C4-2B (cell line): ENCODE results near the gene GGN.

Experiments used
- ZFX ChIP-seq: fragments of 450-650 bp; IDR thresholded peaks from 2 replicates; pipeline ENCODE4 v1.6.1; 2017
- TF ChIP-seq, protein P1 (sequence below): fragments of 450-650 bp; conservative IDR thresholded peaks from 2 replicates; pipeline ENCODE4 v1.5.1; 2017; ENCODE audit warnings: mild to moderate bottlenecking

GRCh38 chr19:38425222-38425809 is 37.5 kb upstream of the GGN start:
- TF ChIP-seq, protein P1, sequence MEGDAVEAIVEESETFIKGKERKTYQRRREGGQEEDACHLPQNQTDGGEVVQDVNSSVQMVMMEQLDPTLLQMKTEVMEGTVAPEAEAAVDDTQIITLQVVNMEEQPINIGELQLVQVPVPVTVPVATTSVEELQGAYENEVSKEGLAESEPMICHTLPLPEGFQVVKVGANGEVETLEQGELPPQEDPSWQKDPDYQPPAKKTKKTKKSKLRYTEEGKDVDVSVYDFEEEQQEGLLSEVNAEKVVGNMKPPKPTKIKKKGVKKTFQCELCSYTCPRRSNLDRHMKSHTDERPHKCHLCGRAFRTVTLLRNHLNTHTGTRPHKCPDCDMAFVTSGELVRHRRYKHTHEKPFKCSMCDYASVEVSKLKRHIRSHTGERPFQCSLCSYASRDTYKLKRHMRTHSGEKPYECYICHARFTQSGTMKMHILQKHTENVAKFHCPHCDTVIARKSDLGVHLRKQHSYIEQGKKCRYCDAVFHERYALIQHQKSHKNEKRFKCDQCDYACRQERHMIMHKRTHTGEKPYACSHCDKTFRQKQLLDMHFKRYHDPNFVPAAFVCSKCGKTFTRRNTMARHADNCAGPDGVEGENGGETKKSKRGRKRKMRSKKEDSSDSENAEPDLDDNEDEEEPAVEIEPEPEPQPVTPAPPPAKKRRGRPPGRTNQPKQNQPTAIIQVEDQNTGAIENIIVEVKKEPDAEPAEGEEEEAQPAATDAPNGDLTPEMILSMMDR = no peak
- no peak for TF ChIP-seq ZFX
